ENCODE measurements around the gene SP6. TPM values are rescaled to one million over a fixed set of nuclear protein-coding genes. Genes with fewer than 3 reads are reported as not detected.
A peak's percentile ranks its signal among the peaks of the same experiment; 100 is the strongest.

Gene SP6
- total and polyA plus RNA-seq, 4 donors, result 0.03 to 0.09 (median 0.06) TPM

GRCh38 chr17:47834756-47835155, 16.2 kb downstream of the SP6 start:
- Histone ChIP-seq H3K27me3 (ENCODE audit: control insufficient read depth in 4 of 4, insufficient read depth in 4 of 4, low read length in 3 of 4) (no peaks in the 10 kb centered on the region), H3K27ac (ENCODE audit: low read depth in 1 of 2, low read length in 2 of 2) (no peak overlapping the region), H3K9ac (ENCODE audit: low read depth in 1 of 2, low read length in 2 of 2) (no peak overlapping the region), H3K36me3 (ENCODE audit: control insufficient read depth in 4 of 4, insufficient read depth in 3 of 4, low read depth in 1 of 4, low read length in 3 of 4) (peaks cover 0 to 15% (median 4%) of the 10 kb centered on the region in 4 donors), H3K4me3 (ENCODE audit: low read depth in 1 of 3, low read length in 3 of 3) (no peak overlapping the region), H3K4me1 (ENCODE audit: control insufficient read depth in 4 of 4, insufficient read depth in 4 of 4, low read length in 3 of 4) (peaks cover 7 to 39% (median 27%) of the 10 kb centered on the region in 4 donors), H3K9me3 (ENCODE audit: control insufficient read depth in 4 of 4, low read length in 3 of 4) (no peaks in the 10 kb centered on the region)
- WGBS, result 70% methylated on average over 5 of the region's 5 CpGs
- no peak for DNase-seq (ENCODE audit: low spot score)
- no peak for TF ChIP-seq HNF4A (conservative IDR thresholded peaks at IDR 0.05)

DNA sequence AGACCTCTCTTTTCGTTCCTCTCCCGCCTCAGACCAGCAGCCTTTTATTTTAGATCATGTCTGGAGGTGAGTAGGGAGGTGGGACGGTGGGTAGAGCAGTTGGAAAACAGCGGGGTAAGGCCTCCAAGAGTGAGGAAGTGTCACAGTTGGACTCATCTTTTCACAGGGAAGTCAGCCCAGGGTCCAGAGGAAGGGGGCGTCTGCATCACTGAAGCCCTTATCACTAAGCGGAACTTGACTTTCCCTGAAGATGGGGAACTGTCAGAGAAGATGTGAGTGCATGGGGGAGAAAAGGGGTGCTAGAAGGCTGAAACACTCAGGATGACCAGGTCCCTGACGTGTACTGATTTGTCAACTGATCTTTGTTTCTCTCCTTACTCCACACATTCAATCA, 19.0 kb downstream of the SP6 start:
- H3K4me3 ChIP-seq (ENCODE audit: low read depth in 1 of 3, low read length in 3 of 3), result peak overlapping the region; percentile 50 to 99 (median 63)
- peak overlapping the region in 1 of 2 donors; percentile 38 for H3K27ac ChIP-seq (ENCODE audit: low read depth in 1 of 2, low read length in 2 of 2)
- H3K36me3 ChIP-seq (ENCODE audit: control insufficient read depth in 4 of 4, insufficient read depth in 3 of 4, low read depth in 1 of 4, low read length in 3 of 4), result peaks cover 4 to 21% (median 8%) of the 10 kb centered on the region in 4 donors
- H3K27me3 ChIP-seq (ENCODE audit: control insufficient read depth in 4 of 4, insufficient read depth in 4 of 4, low read length in 3 of 4), result no peaks in the 10 kb centered on the region
- no peak for DNase-seq (ENCODE audit: low spot score)
- no peaks in the 10 kb centered on the region for H3K9me3 ChIP-seq (ENCODE audit: control insufficient read depth in 4 of 4, low read length in 3 of 4)
- H3K4me1 ChIP-seq (ENCODE audit: control insufficient read depth in 4 of 4, insufficient read depth in 4 of 4, low read length in 3 of 4), result peaks cover 7 to 27% (median 23%) of the 10 kb centered on the region in 4 donors
- no peak overlapping the region for H3K9ac ChIP-seq (ENCODE audit: low read depth in 1 of 2, low read length in 2 of 2)
- TF ChIP-seq HNF4G (IDR thresholded peaks at IDR 0.05) (no peak), FOXA2 (IDR thresholded peaks at IDR 0.05) (no peak), REST (IDR thresholded peaks at IDR 0.05) (no peak), FOXA1 (IDR thresholded peaks at IDR 0.05) (no peak), TAF1 (conservative IDR thresholded peaks at IDR 0.05) (no peak), ATF3 (IDR thresholded peaks at IDR 0.05) (no peak), NR2F2 (IDR thresholded peaks at IDR 0.05) (no peak), RXRA (IDR thresholded peaks at IDR 0.05) (no peak), EGR1 (IDR thresholded peaks at IDR 0.05; ENCODE audit: low read depth in 2 of 2) (no peak), JUND (IDR thresholded peaks at IDR 0.05) (no peak), YY1 (IDR thresholded peaks at IDR 0.05) (no peak), GABPA (IDR thresholded peaks at IDR 0.05 in 1 of 2, conservative IDR thresholded peaks at IDR 0.05 in 1 of 2) (no peak), RAD21 (IDR thresholded peaks at IDR 0.05) (no peak)
- TF ChIP-seq, protein P1, sequence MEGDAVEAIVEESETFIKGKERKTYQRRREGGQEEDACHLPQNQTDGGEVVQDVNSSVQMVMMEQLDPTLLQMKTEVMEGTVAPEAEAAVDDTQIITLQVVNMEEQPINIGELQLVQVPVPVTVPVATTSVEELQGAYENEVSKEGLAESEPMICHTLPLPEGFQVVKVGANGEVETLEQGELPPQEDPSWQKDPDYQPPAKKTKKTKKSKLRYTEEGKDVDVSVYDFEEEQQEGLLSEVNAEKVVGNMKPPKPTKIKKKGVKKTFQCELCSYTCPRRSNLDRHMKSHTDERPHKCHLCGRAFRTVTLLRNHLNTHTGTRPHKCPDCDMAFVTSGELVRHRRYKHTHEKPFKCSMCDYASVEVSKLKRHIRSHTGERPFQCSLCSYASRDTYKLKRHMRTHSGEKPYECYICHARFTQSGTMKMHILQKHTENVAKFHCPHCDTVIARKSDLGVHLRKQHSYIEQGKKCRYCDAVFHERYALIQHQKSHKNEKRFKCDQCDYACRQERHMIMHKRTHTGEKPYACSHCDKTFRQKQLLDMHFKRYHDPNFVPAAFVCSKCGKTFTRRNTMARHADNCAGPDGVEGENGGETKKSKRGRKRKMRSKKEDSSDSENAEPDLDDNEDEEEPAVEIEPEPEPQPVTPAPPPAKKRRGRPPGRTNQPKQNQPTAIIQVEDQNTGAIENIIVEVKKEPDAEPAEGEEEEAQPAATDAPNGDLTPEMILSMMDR (IDR thresholded peaks at IDR 0.05; ENCODE audit: low read depth, low read length, missing input control), result no peak
- TF ChIP-seq, protein P2, sequence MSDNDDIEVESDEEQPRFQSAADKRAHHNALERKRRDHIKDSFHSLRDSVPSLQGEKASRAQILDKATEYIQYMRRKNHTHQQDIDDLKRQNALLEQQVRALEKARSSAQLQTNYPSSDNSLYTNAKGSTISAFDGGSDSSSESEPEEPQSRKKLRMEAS (IDR thresholded peaks at IDR 0.05), result no peak
- WGBS, result 10% methylated on average over 7 of the region's 7 CpGs

Data from liver (tissue), 9 donors.